Stimulated activated CD8-positive, alpha-beta memory T cell treated with anti-CD3 and anti-CD28 coated beads, Interleukin-2, amount 100 ng/mL, for 48 hours (primary cell): ENCODE measurements around the gene SRD5A2.
A peak's percentile ranks its signal among the peaks of the same experiment; 100 is the strongest.
"Not testable (repeated sequence)": the region's sequence is repeated elsewhere in the genome, so short reads cannot be mapped to it uniquely, and the experiment has no call there.

Experiments
- DNase-seq, 2 donors: peaks; one replicate each; pipeline ENCODE4 v3.0.0-alpha.2; 2020; ENCODE audit warnings: low read depth in 2 of 2

The SRD5A2 gene

GRCh38 chr2:31533036-31533435, 47.7 kb downstream of the SRD5A2 start:
- no peak for DNase-seq

GRCh38 chr2:31531101-31531500, 49.6 kb downstream of the SRD5A2 start:
- no peak for DNase-seq

GRCh38 chr2:31529256-31529655, 51.5 kb downstream of the SRD5A2 start:
- DNase-seq = no peak

GRCh38 chr2:31528823-31529222, 51.9 kb downstream of the SRD5A2 start:
- DNase-seq = no peak

GRCh38 chr2:31526946-31527732, 53.6 kb downstream of the SRD5A2 start:
- DNase-seq = no peak

GRCh38 chr2:31525876-31526275, 54.9 kb downstream of the SRD5A2 start:
- no peak for DNase-seq

- no peak for DNase-seq
Measured at GRCh38 chr2:31524592-31524991, 56.1 kb downstream of the SRD5A2 start.

- DNase-seq = peak; percentile 5 to 38
Measured at GRCh38 chr2:31523871-31524492, 56.8 kb downstream of the SRD5A2 start.

- DNase-seq = no peak
Measured at GRCh38 chr2:31522786-31523185, 58.0 kb downstream of the SRD5A2 start.

- DNase-seq = no peak
Measured at GRCh38 chr2:31517442-31518203, 63.1 kb downstream of the SRD5A2 start.

- DNase-seq = no peak
Measured at GRCh38 chr2:31515586-31515985, 65.2 kb downstream of the SRD5A2 start.

GRCh38 chr2:31513553-31513952, 67.2 kb downstream of the SRD5A2 start:
- no peak for DNase-seq

- DNase-seq = no peak
Measured at GRCh38 chr2:31511376-31511775, 69.4 kb downstream of the SRD5A2 start.

GRCh38 chr2:31505111-31505510, 75.6 kb downstream of the SRD5A2 start:
- DNase-seq = no peak

- DNase-seq = no peak
Measured at GRCh38 chr2:31504311-31504710, 76.4 kb downstream of the SRD5A2 start.

GRCh38 chr2:31496451-31496874, 84.3 kb downstream of the SRD5A2 start:
- DNase-seq = not testable (repeated sequence)

- DNase-seq = not testable (repeated sequence)
Measured at GRCh38 chr2:31489339-31489738, 91.4 kb downstream of the SRD5A2 start.

GRCh38 chr2:31483246-31483645, 97.5 kb downstream of the SRD5A2 start:
- DNase-seq = no peak

GRCh38 chr2:31476511-31477180, 104.1 kb downstream of the SRD5A2 start:
- no peak for DNase-seq

- DNase-seq = no peak
Measured at GRCh38 chr2:31475692-31476091, 105.0 kb downstream of the SRD5A2 start.

GRCh38 chr2:31474296-31474695, 106.4 kb downstream of the SRD5A2 start:
- no peak for DNase-seq
